ENCODE data around the gene GPR37. TPM values are rescaled to one million over a fixed set of nuclear protein-coding genes. Genes with fewer than 3 reads are reported as not detected.

GPR37 gene
- total RNA-seq, 4 donors from 2014 or later = 0.51 to 11.0 (median 0.64) TPM

DNA sequence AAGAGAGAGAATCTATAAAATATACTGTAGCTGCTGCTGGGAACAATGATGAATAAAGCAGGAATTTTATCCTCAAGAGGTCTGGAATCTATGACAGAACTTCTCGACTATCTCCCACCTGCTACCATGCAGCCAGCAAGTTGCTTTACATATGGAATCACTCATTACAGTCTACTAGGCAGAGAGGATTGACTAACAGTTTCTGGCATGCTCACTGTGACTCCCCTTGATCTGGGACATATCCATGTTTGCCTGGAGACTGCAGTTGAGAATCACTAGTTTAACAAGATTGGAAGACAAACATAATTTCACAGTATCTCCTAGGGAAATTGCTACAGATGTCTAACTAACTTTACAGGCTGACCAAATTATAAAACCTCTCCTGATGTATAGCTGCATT lies 13.3 kb downstream of the GPR37 start:
- Histone ChIP-seq H3K27me3 (no peaks in the 10 kb centered on the region), H3K4me1 (no peaks in the 10 kb centered on the region), H3K9me3 (no peaks in the 10 kb centered on the region), H3K36me3 (no peaks in the 10 kb centered on the region), H3K4me3 (no peak overlapping the region), H3K27ac (no peak overlapping the region)
- intact Hi-C loops (cut with DNase I; ENCODE audit: low total_unique reads) = no loop called here
- TF ChIP-seq POLR2A (IDR thresholded peaks at IDR 0.05) = no peak
- TF ChIP-seq, protein P1, sequence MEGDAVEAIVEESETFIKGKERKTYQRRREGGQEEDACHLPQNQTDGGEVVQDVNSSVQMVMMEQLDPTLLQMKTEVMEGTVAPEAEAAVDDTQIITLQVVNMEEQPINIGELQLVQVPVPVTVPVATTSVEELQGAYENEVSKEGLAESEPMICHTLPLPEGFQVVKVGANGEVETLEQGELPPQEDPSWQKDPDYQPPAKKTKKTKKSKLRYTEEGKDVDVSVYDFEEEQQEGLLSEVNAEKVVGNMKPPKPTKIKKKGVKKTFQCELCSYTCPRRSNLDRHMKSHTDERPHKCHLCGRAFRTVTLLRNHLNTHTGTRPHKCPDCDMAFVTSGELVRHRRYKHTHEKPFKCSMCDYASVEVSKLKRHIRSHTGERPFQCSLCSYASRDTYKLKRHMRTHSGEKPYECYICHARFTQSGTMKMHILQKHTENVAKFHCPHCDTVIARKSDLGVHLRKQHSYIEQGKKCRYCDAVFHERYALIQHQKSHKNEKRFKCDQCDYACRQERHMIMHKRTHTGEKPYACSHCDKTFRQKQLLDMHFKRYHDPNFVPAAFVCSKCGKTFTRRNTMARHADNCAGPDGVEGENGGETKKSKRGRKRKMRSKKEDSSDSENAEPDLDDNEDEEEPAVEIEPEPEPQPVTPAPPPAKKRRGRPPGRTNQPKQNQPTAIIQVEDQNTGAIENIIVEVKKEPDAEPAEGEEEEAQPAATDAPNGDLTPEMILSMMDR (IDR thresholded peaks at IDR 0.05) = no peak
- no peak for DNase-seq

DNA sequence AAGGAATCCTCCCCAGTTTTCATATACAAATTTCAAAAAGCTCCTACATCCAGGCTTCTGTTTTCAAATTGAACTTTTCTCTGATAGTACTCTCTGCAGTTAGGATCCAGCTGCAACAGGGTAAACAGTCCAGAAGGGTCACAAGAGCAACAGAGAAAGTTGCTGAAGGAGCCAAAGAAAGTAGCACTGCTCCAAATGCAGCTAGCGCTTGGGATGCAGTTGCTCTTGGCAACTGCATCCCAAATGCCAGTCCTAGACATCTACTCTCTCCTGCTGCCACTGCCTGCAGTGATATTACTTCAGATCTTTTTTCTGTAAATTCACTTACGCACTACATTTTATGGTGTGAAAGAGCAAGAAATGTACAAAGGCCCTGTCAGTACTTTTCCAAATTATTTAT lies 14.6 kb downstream of the GPR37 start:
- H3K36me3 ChIP-seq = no peaks in the 10 kb centered on the region
- H3K4me1 ChIP-seq = no peaks in the 10 kb centered on the region
- intact Hi-C loops (cut with DNase I; ENCODE audit: low total_unique reads) = no loop called here
- H3K27me3 ChIP-seq = no peaks in the 10 kb centered on the region
- no peak overlapping the region for H3K4me3 ChIP-seq
- H3K27ac ChIP-seq = no peak overlapping the region
- H3K9me3 ChIP-seq = no peaks in the 10 kb centered on the region
- no peak for DNase-seq
- no peak for TF ChIP-seq POLR2A (IDR thresholded peaks at IDR 0.05)
- TF ChIP-seq, protein P1 (IDR thresholded peaks at IDR 0.05) = no peak

DNA sequence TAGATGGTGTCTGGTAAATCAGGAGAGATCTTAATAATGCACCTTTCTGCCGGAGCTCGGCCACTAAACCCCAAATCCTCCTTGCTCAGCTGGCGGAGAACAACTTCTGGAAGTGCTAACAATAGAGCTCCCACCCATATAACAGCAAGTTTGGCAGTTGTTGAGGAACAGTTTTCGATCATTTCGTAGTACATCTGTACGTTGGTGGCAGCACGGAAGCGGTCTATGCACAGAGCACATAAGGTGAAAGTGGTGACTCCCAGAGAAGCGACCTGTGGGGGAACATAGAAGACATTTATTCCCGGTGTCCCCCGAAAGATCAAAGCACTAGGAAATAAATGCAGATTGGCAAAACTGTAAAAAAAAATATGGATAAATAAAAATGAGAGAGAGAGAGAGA lies 18.5 kb downstream of the GPR37 start:
- H3K4me3 ChIP-seq = no peak overlapping the region
- no peak overlapping the region for H3K27ac ChIP-seq
- TF ChIP-seq, protein P1 (IDR thresholded peaks at IDR 0.05) = no peak
- no peaks in the 10 kb centered on the region for H3K9me3 ChIP-seq
- no peaks in the 10 kb centered on the region for H3K27me3 ChIP-seq
- intact Hi-C loops (cut with DNase I; ENCODE audit: low total_unique reads) = no loop called here
- DNase-seq = no peak
- H3K4me1 ChIP-seq = no peaks in the 10 kb centered on the region
- no peaks in the 10 kb centered on the region for H3K36me3 ChIP-seq

DNA sequence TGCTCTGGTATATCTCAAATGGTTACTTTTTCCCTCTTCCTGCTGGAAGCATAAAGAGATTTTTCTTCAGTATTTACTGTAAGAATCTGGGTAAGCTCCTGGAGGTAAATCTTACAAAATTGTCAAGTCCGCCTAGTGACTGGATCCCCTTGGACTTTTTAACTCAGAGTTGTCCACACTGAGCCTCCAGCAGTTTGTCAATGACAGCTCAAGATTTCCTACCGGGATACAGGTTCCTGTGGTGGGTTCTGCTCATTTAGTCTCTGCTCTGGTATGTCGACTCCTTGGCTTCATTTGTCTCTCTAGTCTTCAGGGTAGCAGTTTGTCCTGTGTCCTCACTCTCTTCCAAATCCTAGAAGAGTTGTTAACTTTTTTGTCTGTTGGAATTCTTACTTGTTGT lies 27.0 kb downstream of the GPR37 start:
- DNase-seq = no peak
- Histone ChIP-seq H3K4me1 (no peaks in the 10 kb centered on the region), H3K4me3 (no peak overlapping the region), H3K9me3 (no peaks in the 10 kb centered on the region), H3K36me3 (no peaks in the 10 kb centered on the region), H3K27ac (no peak overlapping the region), H3K27me3 (no peaks in the 10 kb centered on the region)
- TF ChIP-seq POLR2A (IDR thresholded peaks at IDR 0.05) = no peak
- TF ChIP-seq, protein P1 (IDR thresholded peaks at IDR 0.05) = no peak
- intact Hi-C loops (cut with DNase I; ENCODE audit: low total_unique reads) = no loop called here

DNA sequence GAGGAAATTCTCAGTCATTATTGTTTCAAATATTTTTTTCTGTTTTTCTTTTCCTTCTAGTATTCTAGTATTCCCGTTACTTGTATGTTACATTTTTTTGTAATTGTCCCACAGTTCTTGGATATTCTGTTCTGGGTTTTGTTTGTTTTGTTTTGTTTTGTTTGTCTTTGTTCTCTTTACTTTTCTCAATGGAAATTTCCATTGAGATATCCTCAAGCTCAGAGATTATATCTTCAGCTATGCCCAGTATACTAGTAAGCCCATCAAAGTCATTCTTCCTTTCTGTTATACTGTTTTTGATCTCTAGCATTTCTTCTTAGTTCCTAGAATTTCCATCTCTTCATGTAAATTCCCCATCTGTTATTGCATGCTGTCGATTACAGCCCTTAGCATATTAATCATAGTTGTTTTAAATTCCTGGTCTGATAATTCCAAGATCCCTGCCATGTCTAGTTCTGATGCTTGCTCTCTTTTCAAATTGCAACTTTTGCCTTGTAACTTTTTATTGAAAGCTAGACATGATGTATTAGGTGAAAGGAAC lies 27.8 kb downstream of the GPR37 start:
- H3K27me3 ChIP-seq = no peaks in the 10 kb centered on the region
- no peaks in the 10 kb centered on the region for H3K4me1 ChIP-seq
- intact Hi-C loops (cut with DNase I; ENCODE audit: low total_unique reads) = no loop called here
- H3K4me3 ChIP-seq = no peak overlapping the region
- H3K9me3 ChIP-seq = no peaks in the 10 kb centered on the region
- TF ChIP-seq, protein P1 (IDR thresholded peaks at IDR 0.05) = no peak
- no peak for TF ChIP-seq POLR2A (IDR thresholded peaks at IDR 0.05)
- no peak overlapping the region for H3K27ac ChIP-seq
- DNase-seq = no peak
- no peaks in the 10 kb centered on the region for H3K36me3 ChIP-seq
